ENCODE data around the gene AOX1.

GRCh38 chr2:200713704-200714064, 127.9 kb downstream of the AOX1 start:
- TF ChIP-seq CTCF (IDR thresholded peaks at IDR 0.05; ENCODE audit: low read depth, low read length, poor library complexity, severe bottlenecking) (no peak), EZH2phosphoT487 (IDR thresholded peaks at IDR 0.05; ENCODE audit: borderline replicate concordance, low read length) (no peak)
